SH-SY5Y (cell line): ENCODE data around the gene RAB27A.

Experiments
- GATA2 ChIP-seq: IDR thresholded peaks from 2 replicates; pipeline ENCODE4 v1.6.1; 2011; ENCODE audit warnings: mild to moderate bottlenecking, low read depth, low read length
- GATA3 ChIP-seq: IDR thresholded peaks from 2 replicates; pipeline ENCODE4 v1.6.1; 2011; ENCODE audit warnings: low read depth, mild to moderate bottlenecking, low read length, moderate library complexity

Gene RAB27A

DNA sequence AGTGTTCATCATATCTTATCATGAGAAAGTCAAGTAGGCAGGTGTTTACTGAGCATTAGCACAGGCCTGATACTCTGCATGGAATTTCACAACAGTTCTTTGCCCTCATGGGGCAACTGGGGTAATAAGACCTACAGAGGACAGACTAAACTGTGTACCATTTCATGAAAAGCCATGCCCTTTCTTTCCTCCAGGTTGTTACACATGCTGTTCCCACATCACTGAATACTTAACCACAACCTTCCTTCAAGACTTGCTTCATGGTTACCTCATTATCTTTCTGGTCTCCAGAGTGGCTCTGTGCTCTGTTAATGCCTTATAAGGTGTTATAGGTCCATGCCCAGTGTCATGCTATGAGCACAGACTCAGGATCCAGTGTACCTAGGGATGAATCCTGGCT, 64.7 kb downstream of the RAB27A start:
- TF ChIP-seq GATA2 = no peak
- TF ChIP-seq GATA3 = no peak

DNA sequence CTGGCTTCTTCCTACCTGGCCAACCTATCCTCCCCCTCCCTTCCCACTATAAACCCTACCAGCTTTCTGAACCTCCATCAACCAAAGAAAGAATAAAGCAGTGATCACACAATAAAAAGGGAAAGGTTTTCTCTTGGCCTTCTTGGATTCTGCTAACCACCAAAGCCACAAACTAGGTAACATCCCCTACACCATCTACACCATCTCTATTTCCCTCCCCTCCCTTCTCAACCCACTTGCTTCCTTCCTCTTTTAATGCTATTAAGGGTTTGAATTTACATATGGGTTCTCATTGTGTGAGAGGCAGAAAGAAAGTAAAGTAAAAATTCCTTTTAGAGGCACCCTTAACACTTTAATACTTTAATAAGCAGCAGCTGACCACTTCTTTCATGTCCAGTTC, 67.0 kb downstream of the RAB27A start:
- TF ChIP-seq GATA2 = no peak
- no peak for TF ChIP-seq GATA3

GRCh38 chr15:55221090-55222011, 68.3 kb downstream of the RAB27A start:
- TF ChIP-seq GATA3 (no peak), GATA2 (no peak)

- TF ChIP-seq GATA2 (no peak), GATA3 (no peak)
These were observed 69.0 kb downstream of the RAB27A start for GRCh38 chr15:55220606-55221005.

DNA sequence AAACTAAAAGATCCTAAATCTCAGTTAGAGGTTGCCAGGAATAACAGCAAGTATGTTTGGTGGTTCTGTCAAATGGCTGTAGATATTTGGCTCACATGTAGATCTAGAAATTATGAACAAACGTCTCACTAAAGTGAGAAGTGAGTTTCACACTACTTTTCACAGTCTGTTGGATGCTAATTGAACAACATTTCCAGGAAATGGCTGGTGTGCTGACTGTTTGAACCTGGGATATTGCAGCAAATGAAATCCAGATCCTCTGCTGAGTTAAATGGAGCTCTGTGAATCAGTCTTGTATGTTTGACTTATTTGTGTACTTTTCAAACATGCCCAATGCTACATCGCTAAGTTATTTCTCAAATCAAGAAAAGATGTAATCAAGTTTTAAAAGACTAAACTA, 71.6 kb downstream of the RAB27A start:
- TF ChIP-seq GATA3 = no peak
- TF ChIP-seq GATA2 = no peak

GRCh38 chr15:55204464-55204863, 85.1 kb downstream of the RAB27A start:
- TF ChIP-seq GATA3 (no peak), GATA2 (no peak)

GRCh38 chr15:55202206-55202605, 87.4 kb downstream of the RAB27A start:
- TF ChIP-seq GATA3 = no peak
- TF ChIP-seq GATA2 = no peak

- TF ChIP-seq GATA3 (no peak), GATA2 (no peak)
These were observed 90.9 kb downstream of the RAB27A start for GRCh38 chr15:55198706-55199105.

- TF ChIP-seq GATA2 (no peak), GATA3 (no peak)
These were observed 91.9 kb downstream of the RAB27A start for GRCh38 chr15:55197719-55198118.

- TF ChIP-seq GATA2 (no peak), GATA3 (no peak)
These were observed 92.3 kb downstream of the RAB27A start for GRCh38 chr15:55197362-55197705.

GRCh38 chr15:55196458-55197361, 92.9 kb downstream of the RAB27A start, which contains the start of gene RSL24D1:
Gene RSL24D1, minus strand, starts transcription at chr15:55196941. Its CDS starts 51 bp downstream, at chr15:55196890.
- TF ChIP-seq GATA2 = no peak
- TF ChIP-seq GATA3 = no peak

- TF ChIP-seq GATA2 (no peak), GATA3 (no peak)
These were observed 93.6 kb downstream of the RAB27A start for GRCh38 chr15:55195996-55196395.

DNA sequence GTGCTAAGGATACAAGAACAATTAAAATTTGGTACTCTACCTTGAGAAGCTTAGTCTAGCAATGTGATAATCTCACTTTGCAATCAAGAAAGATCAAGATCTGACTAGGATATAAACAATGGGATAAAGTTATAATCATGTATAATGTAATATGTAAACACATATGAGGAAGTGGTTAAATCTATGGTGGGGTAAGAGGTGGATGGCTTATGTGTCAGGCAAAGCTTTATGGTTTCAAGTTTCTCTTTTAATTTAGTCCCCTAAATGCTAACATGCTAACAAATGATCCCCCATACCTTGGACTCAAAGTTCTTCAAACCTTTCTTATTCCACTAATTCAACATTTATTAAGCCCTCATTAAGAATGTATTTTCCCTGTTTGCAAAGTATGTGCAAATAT, 95.4 kb downstream of the RAB27A start:
- TF ChIP-seq GATA2 (no peak), GATA3 (no peak)

GRCh38 chr15:55186331-55186730, 103.3 kb downstream of the RAB27A start:
- no peak for TF ChIP-seq GATA3
- no peak for TF ChIP-seq GATA2

DNA sequence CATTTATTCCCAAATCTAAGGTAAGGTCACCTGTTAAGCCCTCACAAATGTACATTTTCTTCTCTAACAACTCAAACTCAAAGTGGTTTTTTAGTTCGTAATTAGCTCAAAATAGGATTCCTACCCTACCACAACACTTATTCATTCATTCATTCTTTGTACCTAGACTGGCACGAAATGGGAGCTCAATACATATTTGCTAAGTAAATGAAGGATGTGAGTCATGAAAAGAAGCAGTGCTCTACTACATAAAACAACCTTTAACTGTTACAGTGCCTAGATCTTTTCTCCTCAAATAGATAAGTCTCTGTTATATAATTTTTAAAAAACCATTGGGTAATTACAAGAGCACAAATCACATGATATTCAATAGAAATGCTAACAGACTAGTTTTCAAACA, 105.9 kb downstream of the RAB27A start:
- no peak for TF ChIP-seq GATA2
- TF ChIP-seq GATA3 = no peak
